K562 (cell line): ENCODE data around the gene ZNF474. TPM values are rescaled to one million over a fixed set of nuclear protein-coding genes. Genes with fewer than 3 reads are reported as not detected.

Source experiments
- ATAC-seq: fragments of 200-7000 bp; cut with Tn5 transposase; 3 replicates; pipeline ENCODE4 v1.9.1; 2020; ENCODE audit warnings: moderate library complexity
- BruUV-seq: library from RNA; stranded (reverse); fragments of 400-500 nt; replicated peaks from 2 replicates; lab custom pipeline; 2021; lab: Mats Ljungman, UMichigan
- CTCF ChIA-PET: fragments of 300-600 bp; formaldehyde crosslinking; extraction: SDS; loops from one replicate; lab custom pipeline; 2021; ENCODE audit warnings: low intra/inter-chr PET ratio; lab: Yijun Ruan, JAX
- POLR2A ChIA-PET: fragments of 300-600, 350-650 bp; sonication (Branson Sonifier 250); formaldehyde crosslinking; extraction: SDS; loops from one replicate; lab custom pipeline; 2021; ENCODE audit warnings: antibody characterized with exemption, inconsistent platforms; lab: Yijun Ruan, JAX
- DNase-seq, 4 experiments: peaks; one replicate each; pipeline versions ENCODE4 v3.0.0 to v3.0.0-alpha.2; 2011 to 2018; ENCODE audit warnings: low spot score in 3 of 4, mixed read lengths in 3 of 4; ENCODE audit errors: extremely low read depth in 1 of 4
- FAIRE-seq: peaks from 2 replicates; lab custom pipeline; 2011; peaks lifted over from hg19 to GRCh38; lab: Jason Lieb, UNC
- H2AFZ ChIP-seq: 2 replicates; pipeline ENCODE4 v1.6.0; 2011; ENCODE audit warnings: low read depth, low read length, control low read depth, inconsistent platforms
- H3K27ac ChIP-seq: fragments of 200-600 bp; 3 replicates; pipeline ENCODE4 v1.8.0; 2011; ENCODE audit warnings: low read depth, mild to moderate bottlenecking, control low read depth, inconsistent platforms, low read length, moderate library complexity, mixed read lengths; ENCODE audit errors: extremely low read depth
- H3K27me3 ChIP-seq, 2 experiments: fragments of 300-600 bp in 1 of 2; 2 replicates in 1 of 2; 3 replicates in 1 of 2; pipeline versions ENCODE4 v1.6.0 to v1.8.0; 2011; ENCODE audit warnings: inconsistent platforms in 2 of 2, low read length in 2 of 2, mild to moderate bottlenecking in 1 of 2, mixed read lengths in 1 of 2, moderate library complexity in 1 of 2; ENCODE audit not compliant: control insufficient read depth in 2 of 2, insufficient read depth in 2 of 2
- H3K36me3 ChIP-seq: fragments of 300-600 bp; 3 replicates; pipeline ENCODE4 v1.8.0; 2011; ENCODE audit warnings: mild to moderate bottlenecking, low read length, inconsistent platforms; ENCODE audit not compliant: control insufficient read depth, insufficient read depth
- H3K4me1 ChIP-seq, 2 experiments: fragments of 200-600 bp in 1 of 2; replicated peaks in 1 of 2; 2 replicates in 1 of 2; 3 replicates in 1 of 2; pipeline versions ENCODE4 v1.5.1 to v1.8.0; 2011; ENCODE audit warnings: inconsistent platforms in 2 of 2, low read length in 2 of 2, mild to moderate bottlenecking in 1 of 2, mixed read lengths in 1 of 2, moderate library complexity in 1 of 2; ENCODE audit not compliant: control insufficient read depth in 2 of 2, insufficient read depth in 2 of 2
- H3K4me2 ChIP-seq: 2 replicates; pipeline ENCODE4 v1.6.1; 2011; ENCODE audit warnings: low read length, control low read depth, inconsistent platforms, mixed read lengths; ENCODE audit not compliant: insufficient read depth
- H3K4me3 ChIP-seq: fragments of 200-600 bp; sonication (generic), shearing (Covaris generic); 2 replicates; pipeline ENCODE4 v1.5.1; 2016; ENCODE audit warnings: control low read depth, inconsistent platforms
- H3K79me2 ChIP-seq: fragments of 200-600 bp; 3 replicates; pipeline ENCODE4 v1.8.0; 2011; ENCODE audit warnings: low read length, inconsistent platforms; ENCODE audit not compliant: control insufficient read depth, insufficient read depth
- H3K9ac ChIP-seq, 2 experiments: 2 replicates each; pipeline versions ENCODE4 v1.6.0 to v1.6.1; 2011; ENCODE audit warnings: low read depth in 2 of 2, low read length in 2 of 2, control low read depth in 1 of 2, inconsistent platforms in 1 of 2, mild to moderate bottlenecking in 1 of 2, mixed read lengths in 1 of 2; ENCODE audit not compliant: insufficient read depth in 1 of 2
- H3K9me1 ChIP-seq: one replicate; pipeline ENCODE4 v1.6.0; 2011; ENCODE audit warnings: inconsistent platforms, mild to moderate bottlenecking, low read length, moderate library complexity; ENCODE audit not compliant: control insufficient read depth, insufficient read depth
- H3K9me3 ChIP-seq: replicated peaks from 2 replicates; pipeline ENCODE4 v1.5.1; 2011; ENCODE audit warnings: low read depth, low read length, inconsistent platforms; ENCODE audit not compliant: control insufficient read depth, insufficient read depth
- H4K20me1 ChIP-seq: replicated peaks from 2 replicates; pipeline ENCODE4 v1.6.1; 2011; ENCODE audit warnings: low read length, inconsistent platforms, mixed read lengths; ENCODE audit not compliant: control insufficient read depth, insufficient read depth
- ATF3 ChIP-seq, 2 experiments: fragments of 450-650 bp in 1 of 2; sonication (generic) in 1 of 2; formaldehyde crosslinking in 1 of 2; IDR thresholded peaks in 1 of 2; conservative IDR thresholded peaks in 1 of 2; 2 replicates each; pipeline versions ENCODE4 v1.6.1 to v1.8.1; 2016 to 2023; ENCODE audit warnings: mild to moderate bottlenecking in 2 of 2, moderate library complexity in 2 of 2, inconsistent platforms in 1 of 2, missing genetic modification reagents in 1 of 2
- HDAC6 ChIP-seq: IDR thresholded peaks from 2 replicates; pipeline ENCODE4 v1.6.1; 2012; ENCODE audit warnings: low read depth, mild to moderate bottlenecking, control low read depth, inconsistent platforms, low read length, moderate library complexity
- SMAD1 ChIP-seq: fragments of 150-350 bp; IDR thresholded peaks from 2 replicates; pipeline ENCODE4 v1.6.1; 2014; ENCODE audit warnings: low read length, low read depth; ENCODE audit not compliant: partially characterized antibody
- TFE3 ChIP-seq: fragments of 450-650 bp; formaldehyde crosslinking; IDR thresholded peaks from 2 replicates; pipeline ENCODE4 v1.4.0; 2020; ENCODE audit warnings: mild to moderate bottlenecking, mixed read lengths
- TRIM28 ChIP-seq: fragments of 450-650 bp; IDR thresholded peaks from 2 replicates; pipeline ENCODE4 v1.6.1; 2017
- WGBS: fragments of 100-300 bp; shearing (Covaris generic); methylation state at CpG from one replicate; pipeline ENCODE4 v1.1.6; 2016; ENCODE audit warnings: low coverage, mixed read lengths; ENCODE audit not compliant: insufficient coverage; ENCODE audit errors: missing lambda C conversion rate; 5-methylcytosine and 5-hydroxymethylcytosine counted together
- in situ Hi-C: fragments of 300-500 bp; cut with MboI; formaldehyde crosslinking; loops from 4 replicates; pipeline ENCODE4 v1.15.0; 2018; ENCODE audit warnings: inconsistent platforms, mixed read lengths
- intact Hi-C: fragments of 100-400 bp; cut with micrococcal nuclease; formaldehyde crosslinking; loops from 2 replicates; pipeline ENCODE4 v1.14.2; 2022
- polyA plus RNA-seq, 8 experiments: library from polyadenylated mRNA; depleted of rRNA in 4 of 8; stranded (reverse) in 5 of 8; unstranded in 3 of 8; fragments of >200 nt; fragmentation: Nextera tagmentation in 2 of 8; fragmentation: Illumina TruSeq in 1 of 8; extraction: Ambion mirVana in 2 of 8; extraction: Trizol in 1 of 8; gene quantifications; 2 replicates each; pipeline versions ENCODE4 v1.2.1 to v1.2.3, GENCODE V29; 2011 to 2014; ENCODE audit warnings: inconsistent platforms in 1 of 8, missing spikeins in 1 of 8
- total RNA-seq, 7 experiments: library from RNA; depleted of rRNA in 6 of 7; stranded (reverse); fragments of >200 nt in 6 of 7; fragmentation: Illumina TruSeq in 2 of 7; extraction: Trizol in 2 of 7; gene quantifications; 2 replicates each; pipeline versions ENCODE4 v1.2.1 to v1.2.3, GENCODE V29; 2011 to 2021; ENCODE audit warnings: low replicate concordance in 1 of 7

ZNF474 gene
- total and polyA plus RNA-seq, 9 of the 15 experiments (the other 6 are each of a cell fraction or from before 2014, with no cell fraction given) = 0.16 to 0.62 (median 0.39) TPM

DNA sequence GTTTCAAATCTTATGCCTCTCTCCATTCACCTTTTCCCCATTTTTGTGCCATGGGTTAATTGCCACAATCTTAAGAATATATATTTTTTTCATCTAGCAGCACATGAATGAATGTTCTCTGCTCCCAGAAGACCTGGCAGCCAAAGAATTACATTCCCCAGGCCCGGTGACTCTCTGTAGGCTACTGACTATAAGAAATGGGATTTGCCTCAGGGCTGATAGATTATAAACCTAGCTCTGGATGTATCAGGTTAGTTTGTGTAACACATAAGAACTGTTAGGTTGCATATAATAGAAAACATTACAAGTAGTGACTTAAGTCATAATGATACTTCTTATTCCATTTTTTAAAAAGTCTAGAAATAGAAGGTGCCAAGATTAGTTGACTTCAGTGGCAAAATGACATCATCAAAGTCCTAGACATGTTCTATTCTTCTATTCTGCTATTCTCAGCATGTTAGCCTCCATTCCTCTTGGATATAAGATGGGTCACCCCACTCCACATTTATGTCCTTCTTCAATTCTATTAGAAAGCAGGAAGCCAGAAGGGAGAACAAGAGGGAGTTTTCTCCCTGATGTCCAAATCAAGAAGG, 10.9 kb upstream of the ZNF474 start:
- FAIRE-seq (no peak), ATAC-seq (no peak), DNase-seq (no peak)
- Histone ChIP-seq H3K27me3 (no peaks in the 10 kb centered on the region), H3K4me3 (no peak overlapping the region), H3K4me1 (peaks cover 0 to 28% of the 10 kb centered on the region in 2 experiments; a peak in 2 of 5 replicates), H3K36me3 (no peaks in the 10 kb centered on the region), H3K9me3 (no peaks in the 10 kb centered on the region), H3K9me1 (no peaks in the 10 kb centered on the region), H3K27ac (no peak overlapping the region), H4K20me1 (no peaks in the 10 kb centered on the region), H2AFZ (no peak overlapping the region), H3K9ac (no peak overlapping the region), H3K4me2 (no peak overlapping the region), H3K79me2 (no peaks in the 10 kb centered on the region)
- CTCF ChIA-PET = no interaction called here
- 38% methylated on average over 1 of the region's 1 CpG for WGBS
- intact Hi-C loops (no loop called here), in situ Hi-C loops (no loop called here)
- BruUV-seq = no TSS peak
- POLR2A ChIA-PET = no interaction called here
- no peak for TF ChIP-seq SMAD1
- TF ChIP-seq HDAC6 = no peak
- 0 out of 2 replicates have a peak, but pooled peaks have one; percentile 18 for TF ChIP-seq ATF3 (IDR thresholded peaks at IDR 0.05)
- no peak for TF ChIP-seq ATF3 (CRISPR knock-in tag; conservative IDR thresholded peaks at IDR 0.05)

DNA sequence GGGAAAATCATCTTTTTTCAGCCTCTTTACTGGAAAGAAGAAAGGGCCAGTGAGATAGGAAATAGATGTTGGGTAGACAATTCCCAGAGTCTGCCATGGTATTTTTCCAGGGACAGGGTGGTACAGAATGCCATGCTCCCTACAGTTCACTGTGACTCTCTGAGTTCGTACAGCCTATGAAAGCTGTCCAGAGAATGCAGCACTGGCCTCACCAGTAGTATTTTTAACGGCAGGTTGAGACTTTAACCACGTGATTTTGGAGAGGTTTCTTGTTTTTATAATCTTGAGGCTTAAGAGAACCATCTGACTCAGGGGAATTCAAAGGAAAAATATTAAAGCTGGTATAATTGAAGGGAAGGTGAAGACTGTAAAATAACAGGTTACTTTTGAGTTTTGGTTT, 10.1 kb upstream of the ZNF474 start:
- 46% methylated on average over 3 of the region's 3 CpGs for WGBS
- no TSS peak for BruUV-seq
- TF ChIP-seq TFE3 (CRISPR knock-in tag) = peak; percentile 54
- TF ChIP-seq TRIM28 = no peak
- Histone ChIP-seq H3K9me1 (no peaks in the 10 kb centered on the region), H3K27ac (no peak overlapping the region), H3K79me2 (no peaks in the 10 kb centered on the region), H3K4me1 (peaks cover 0 to 25% of the 10 kb centered on the region in 2 experiments; a peak in 2 of 5 replicates), H3K4me3 (no peak overlapping the region), H4K20me1 (no peaks in the 10 kb centered on the region), H3K9ac (no peak overlapping the region), H3K4me2 (no peak overlapping the region), H2AFZ (peak overlapping the region; percentile 36; the same call in 1 of the 2 replicates), H3K27me3 (no peaks in the 10 kb centered on the region), H3K9me3 (no peaks in the 10 kb centered on the region), H3K36me3 (no peaks in the 10 kb centered on the region)
- POLR2A ChIA-PET = no interaction called here
- CTCF ChIA-PET = no interaction called here
- FAIRE-seq (no peak), DNase-seq (no peak), ATAC-seq (no peak)
- in situ Hi-C loops = no loop called here
- intact Hi-C loops = no loop called here
